ENCODE data around the gene CASP6. TPM values are rescaled to one million over a fixed set of nuclear protein-coding genes. Genes with fewer than 3 reads are reported as not detected.

The CASP6 gene
- total RNA-seq, 3 donors from 2014 or later (not counting 1 experiment from before 2014, with no cell fraction given) = 3.4 to 6.0 (median 4.8) TPM

GRCh38 chr4:109730619-109731545 is 27.6 kb upstream of the CASP6 start:
- H3K4me1 Mint-ChIP-seq = peaks cover 17 to 24% of the 10 kb centered on the region in 2 donors
- no peaks in the 10 kb centered on the region for H3K36me3 ChIP-seq (ENCODE audit: control insufficient read depth, insufficient read depth, low read length)
- no peaks in the 10 kb centered on the region for H3K9me3 Mint-ChIP-seq
- ATAC-seq = no peak
- no peaks in the 10 kb centered on the region for H3K27me3 ChIP-seq (ENCODE audit: control insufficient read depth, insufficient read depth, low read length)
- H3K4me1 ChIP-seq (ENCODE audit: control insufficient read depth, insufficient read depth, low read length) = peaks cover 9% of the 10 kb centered on the region
- 62% methylated on average over 18 of the region's 21 CpGs for WGBS (ENCODE audit: insufficient coverage)
- no peak for TF ChIP-seq CTCF (IDR thresholded peaks at IDR 0.05)
- peak overlapping the region; percentile 52 for H3K4me3 ChIP-seq (ENCODE audit: low read length)
- H3K27me3 Mint-ChIP-seq (ENCODE audit: low read depth in 2 of 2) = peaks cover 0 to 2% of the 10 kb centered on the region in 2 donors
- intact Hi-C loops (cut with micrococcal nuclease) = no loop called here
- H3K27ac Mint-ChIP-seq = peak overlapping the region; percentile 21 to 71
- no peaks in the 10 kb centered on the region for H3K9me3 ChIP-seq (ENCODE audit: control insufficient read depth, insufficient read depth, low read length)
- no peaks in the 10 kb centered on the region for H3K36me3 Mint-ChIP-seq
- H3K27ac ChIP-seq (ENCODE audit: low read length) = peak overlapping the region; percentile 17
- peak overlapping the region; percentile 82 for H3K4me3 Mint-ChIP-seq
- DNase-seq = no peak

GRCh38 chr4:109729718-109730618 is 26.7 kb upstream of the CASP6 start, which contains the start of gene PLA2G12A:
Gene PLA2G12A, minus strand, starts transcription at chr4:109730070. Its CDS starts 261 bp downstream, at chr4:109729809.
- intact Hi-C loops (cut with micrococcal nuclease) = loop anchor here (2.0 kb wide), 1 partner anchor 297 kb away; the partner anchor contains the start of gene SEC24B
- no peak for TF ChIP-seq CTCF (IDR thresholded peaks at IDR 0.05)
- H3K27ac ChIP-seq (ENCODE audit: low read length) = peak within 1 kb of the TSS; percentile 46
- WGBS (ENCODE audit: insufficient coverage) = under 1% methylated on average over 79 of the region's 83 CpGs
- no peaks in the 10 kb centered on the region for H3K9me3 ChIP-seq (ENCODE audit: control insufficient read depth, insufficient read depth, low read length)
- Mint-ChIP-seq H3K36me3 (no peaks in the 10 kb centered on the region), H3K27ac (peak within 1 kb of the TSS; percentile 50 to 71), H3K27me3 (ENCODE audit: low read depth in 2 of 2) (peaks cover 0 to 2% of the 10 kb centered on the region in 2 donors), H3K9me3 (no peaks in the 10 kb centered on the region), H3K4me3 (peak within 1 kb of the TSS; percentile 88), H3K4me1 (peaks cover 17 to 24% of the 10 kb centered on the region in 2 donors)
- ATAC-seq (peak; percentile 86 to 94 (median 89)), DNase-seq (peak; percentile 64 to 93)
- H3K27me3 ChIP-seq (ENCODE audit: control insufficient read depth, insufficient read depth, low read length) = no peaks in the 10 kb centered on the region
- peaks cover 9% of the 10 kb centered on the region for H3K4me1 ChIP-seq (ENCODE audit: control insufficient read depth, insufficient read depth, low read length)
- peak within 1 kb of the TSS; percentile 58 for H3K4me3 ChIP-seq (ENCODE audit: low read length)
- H3K36me3 ChIP-seq (ENCODE audit: control insufficient read depth, insufficient read depth, low read length) = no peaks in the 10 kb centered on the region

GRCh38 chr4:109729117-109729717 is 26.0 kb upstream of the CASP6 start:
- H3K4me1 Mint-ChIP-seq = peaks cover 17 to 24% of the 10 kb centered on the region in 2 donors
- intact Hi-C loops (cut with micrococcal nuclease) = loop anchor here (2.0 kb wide), 1 partner anchor 296 kb away; the partner anchor contains the start of gene SEC24B
- peak in 1 of 3 donors; percentile 32 for ATAC-seq
- peak overlapping the region; percentile 18 for H3K27ac ChIP-seq (ENCODE audit: low read length)
- H3K27ac Mint-ChIP-seq = peak overlapping the region; percentile 50 to 71
- no peaks in the 10 kb centered on the region for H3K36me3 Mint-ChIP-seq
- peak overlapping the region; percentile 88 for H3K4me3 Mint-ChIP-seq
- H3K36me3 ChIP-seq (ENCODE audit: control insufficient read depth, insufficient read depth, low read length) = no peaks in the 10 kb centered on the region
- H3K9me3 Mint-ChIP-seq = no peaks in the 10 kb centered on the region
- peaks cover 9% of the 10 kb centered on the region for H3K4me1 ChIP-seq (ENCODE audit: control insufficient read depth, insufficient read depth, low read length)
- no peak for TF ChIP-seq CTCF (IDR thresholded peaks at IDR 0.05)
- DNase-seq = no peak
- peak overlapping the region; percentile 58 for H3K4me3 ChIP-seq (ENCODE audit: low read length)
- no peaks in the 10 kb centered on the region for H3K9me3 ChIP-seq (ENCODE audit: control insufficient read depth, insufficient read depth, low read length)
- H3K27me3 ChIP-seq (ENCODE audit: control insufficient read depth, insufficient read depth, low read length) = no peaks in the 10 kb centered on the region
- H3K27me3 Mint-ChIP-seq (ENCODE audit: low read depth in 2 of 2) = peaks cover 0 to 1% of the 10 kb centered on the region in 2 donors
- WGBS (ENCODE audit: insufficient coverage) = 1% methylated on average over 23 of the region's 25 CpGs

All from natural killer cell (primary cell).